Measurements from ENCODE around the gene HECW1.

Gene HECW1

GRCh38 chr7:43307522-43307921 is 195.1 kb downstream of the HECW1 start:
- TF ChIP-seq CTCF (conservative IDR thresholded peaks at IDR 0.05; ENCODE audit: low read length) (no peak), EZH2phosphoT487 (IDR thresholded peaks at IDR 0.05; ENCODE audit: borderline replicate concordance) (no peak)
- no peak overlapping the region for H2AFZ ChIP-seq (ENCODE audit: low read length)
- peaks cover 3% of the 10 kb centered on the region for H3K4me1 ChIP-seq (ENCODE audit: insufficient read depth, low read length, poor library complexity, severe bottlenecking)

DNA sequence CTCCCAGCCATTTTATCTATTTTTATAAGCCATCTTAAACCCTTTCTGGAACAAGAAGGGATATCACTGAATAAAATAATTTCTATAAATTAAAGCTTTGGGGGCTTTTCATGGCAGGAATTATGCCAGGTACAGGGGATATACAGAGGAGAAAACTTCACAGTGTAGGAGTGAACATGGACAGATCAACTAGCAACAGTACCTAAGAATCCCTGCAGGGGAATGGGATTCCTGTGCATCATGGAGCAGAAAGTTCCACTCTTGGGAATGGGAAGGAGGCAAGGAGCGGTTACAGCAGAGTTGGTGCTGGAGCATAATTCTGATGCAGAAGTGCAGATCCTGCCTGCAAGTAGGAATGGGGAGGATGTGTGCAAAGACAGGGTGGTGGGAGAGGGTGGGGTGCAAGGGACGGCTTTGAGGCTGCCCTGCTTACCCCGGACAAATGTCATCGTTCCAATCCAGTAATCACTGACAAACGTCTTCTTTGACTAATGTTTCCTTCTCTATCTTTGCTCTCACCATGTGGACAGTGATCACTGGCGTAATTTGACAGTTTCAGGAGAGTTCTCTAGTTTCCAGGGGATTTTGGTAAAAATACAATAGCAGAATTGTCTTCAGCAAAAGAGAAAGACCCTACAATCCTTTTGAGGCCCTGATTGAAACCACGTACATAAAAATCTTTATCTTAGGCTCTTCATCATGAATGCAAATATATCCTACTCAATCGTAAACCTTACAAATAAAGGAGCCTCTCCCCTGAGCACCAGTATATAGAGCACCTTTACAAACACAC is 196.7 kb downstream of the HECW1 start:
- no peaks in the 10 kb centered on the region for H3K9me2 ChIP-seq (replicated peaks; ENCODE audit: low read depth, low read length)
- H3K4me1 ChIP-seq (ENCODE audit: insufficient read depth, low read length, poor library complexity, severe bottlenecking), result peaks cover 3% of the 10 kb centered on the region
- no peaks in the 10 kb centered on the region for H3F3A ChIP-seq (ENCODE audit: low read depth)
- no peaks in the 10 kb centered on the region for H3K79me2 ChIP-seq (ENCODE audit: insufficient read depth, low read length)
- TF ChIP-seq EZH2phosphoT487 (IDR thresholded peaks at IDR 0.05; ENCODE audit: borderline replicate concordance) (no peak), CTCF (conservative IDR thresholded peaks at IDR 0.05; ENCODE audit: low read length) (no peak)
- H3K36me3 ChIP-seq (ENCODE audit: insufficient read depth, low read length), result no peaks in the 10 kb centered on the region
- no peaks in the 10 kb centered on the region for H3K27me3 ChIP-seq (ENCODE audit: insufficient read depth, low read length, poor library complexity, severe bottlenecking)
- H4K20me1 ChIP-seq (ENCODE audit: insufficient read depth, low read length, poor library complexity, severe bottlenecking), result no peaks in the 10 kb centered on the region
- no peaks in the 10 kb centered on the region for H3K9me3 ChIP-seq (ENCODE audit: insufficient read depth, low read depth, low read length)
- H3K4me2 ChIP-seq (ENCODE audit: low read depth, low read length, poor library complexity, severe bottlenecking), result no peak overlapping the region
- H3K9ac ChIP-seq (ENCODE audit: low read depth, low read length, poor library complexity, severe bottlenecking), result no peak overlapping the region
- H3K4me3 ChIP-seq (ENCODE audit: low read length, poor library complexity, severe bottlenecking), result no peak overlapping the region
- no peak overlapping the region for H2AFZ ChIP-seq (ENCODE audit: low read length)

More at GRCh38 chr7:43307522-43307921, 195.1 kb downstream of the HECW1 start:
- no peaks in the 10 kb centered on the region for H3K36me3 ChIP-seq (ENCODE audit: insufficient read depth, low read length)
- no peaks in the 10 kb centered on the region for H3F3A ChIP-seq (ENCODE audit: low read depth)
- H3K79me2 ChIP-seq (ENCODE audit: insufficient read depth, low read length), result no peaks in the 10 kb centered on the region
- H3K9ac ChIP-seq (ENCODE audit: low read depth, low read length, poor library complexity, severe bottlenecking), result no peak overlapping the region
- H4K20me1 ChIP-seq (ENCODE audit: insufficient read depth, low read length, poor library complexity, severe bottlenecking), result no peaks in the 10 kb centered on the region
- H3K27me3 ChIP-seq (ENCODE audit: insufficient read depth, low read length, poor library complexity, severe bottlenecking), result no peaks in the 10 kb centered on the region
- no peaks in the 10 kb centered on the region for H3K9me3 ChIP-seq (ENCODE audit: insufficient read depth, low read depth, low read length)
- no peak overlapping the region for H3K4me2 ChIP-seq (ENCODE audit: low read depth, low read length, poor library complexity, severe bottlenecking)
- no peaks in the 10 kb centered on the region for H3K9me2 ChIP-seq (replicated peaks; ENCODE audit: low read depth, low read length)
- H3K4me3 ChIP-seq (ENCODE audit: low read length, poor library complexity, severe bottlenecking), result no peak overlapping the region

DNA sequence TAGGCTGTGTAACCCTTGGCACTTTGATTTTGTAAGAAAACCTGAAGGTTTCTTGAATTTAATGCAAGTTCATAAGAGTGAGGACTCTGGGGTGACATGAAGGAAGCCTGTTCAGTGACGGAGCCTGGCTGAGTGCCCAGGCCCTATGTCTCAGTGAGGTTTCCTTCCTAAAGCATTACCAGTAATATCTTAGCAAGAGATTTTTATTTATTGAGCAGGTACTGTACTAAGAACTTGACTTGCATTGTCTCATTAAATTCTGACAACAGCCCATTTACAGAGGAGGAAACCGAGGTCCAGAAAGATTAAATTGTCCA is 197.2 kb downstream of the HECW1 start:
- peaks cover 3% of the 10 kb centered on the region for H3K4me1 ChIP-seq (ENCODE audit: insufficient read depth, low read length, poor library complexity, severe bottlenecking)
- no peaks in the 10 kb centered on the region for H3F3A ChIP-seq (ENCODE audit: low read depth)
- H3K4me2 ChIP-seq (ENCODE audit: low read depth, low read length, poor library complexity, severe bottlenecking), result no peak overlapping the region
- no peaks in the 10 kb centered on the region for H3K9me2 ChIP-seq (replicated peaks; ENCODE audit: low read depth, low read length)
- no peak overlapping the region for H3K9ac ChIP-seq (ENCODE audit: low read depth, low read length, poor library complexity, severe bottlenecking)
- no peaks in the 10 kb centered on the region for H3K79me2 ChIP-seq (ENCODE audit: insufficient read depth, low read length)
- H3K27me3 ChIP-seq (ENCODE audit: insufficient read depth, low read length, poor library complexity, severe bottlenecking), result no peaks in the 10 kb centered on the region
- H3K36me3 ChIP-seq (ENCODE audit: insufficient read depth, low read length), result no peaks in the 10 kb centered on the region
- TF ChIP-seq CTCF (conservative IDR thresholded peaks at IDR 0.05; ENCODE audit: low read length) (no peak), EZH2phosphoT487 (IDR thresholded peaks at IDR 0.05; ENCODE audit: borderline replicate concordance) (no peak)
- H3K4me3 ChIP-seq (ENCODE audit: low read length, poor library complexity, severe bottlenecking), result no peak overlapping the region
- H3K9me3 ChIP-seq (ENCODE audit: insufficient read depth, low read depth, low read length), result no peaks in the 10 kb centered on the region
- no peaks in the 10 kb centered on the region for H4K20me1 ChIP-seq (ENCODE audit: insufficient read depth, low read length, poor library complexity, severe bottlenecking)
- no peak overlapping the region for H2AFZ ChIP-seq (ENCODE audit: low read length)
